Keratinocyte (primary cell): ENCODE measurements around the gene CLEC9A. TPM values are rescaled to one million over a fixed set of nuclear protein-coding genes. Genes with fewer than 3 reads are reported as not detected.
A peak's percentile ranks its signal among the peaks of the same experiment; 100 is the strongest.

ENCODE experiments used
- DNase-seq: peaks from one replicate; pipeline ENCODE4 v3.0.0-alpha.2; 2011; ENCODE audit warnings: low read depth, missing footprints, low spot score
- FAIRE-seq: peaks from 2 replicates; lab custom pipeline; 2011; peaks lifted over from hg19 to GRCh38; lab: Jason Lieb, UNC
- H2AFZ ChIP-seq: 2 replicates; pipeline ENCODE4 v1.6.0; 2012; ENCODE audit warnings: low read length, control low read depth, inconsistent platforms; ENCODE audit not compliant: control insufficient read depth
- H3K27ac ChIP-seq: 2 replicates; pipeline ENCODE4 v1.5.1; 2011; ENCODE audit warnings: low read length; ENCODE audit not compliant: control insufficient read depth, insufficient read depth
- H3K27me3 ChIP-seq: 3 replicates; pipeline ENCODE4 v1.6.0; 2011; ENCODE audit warnings: low read length; ENCODE audit not compliant: control insufficient read depth, insufficient read depth; ENCODE audit errors: extremely low read depth
- H3K36me3 ChIP-seq, 2 experiments: 2 replicates in 1 of 2; 3 replicates in 1 of 2; pipeline ENCODE4 v1.5.1; 2011; ENCODE audit warnings: low read length in 2 of 2, mild to moderate bottlenecking in 1 of 2; ENCODE audit not compliant: control insufficient read depth in 2 of 2, insufficient read depth in 2 of 2; ENCODE audit errors: extremely low read depth in 1 of 2
- H3K4me1 ChIP-seq: 3 replicates; pipeline ENCODE4 v1.5.1; 2011; ENCODE audit warnings: low read length; ENCODE audit not compliant: control insufficient read depth, insufficient read depth; ENCODE audit errors: extremely low read depth
- H3K4me2 ChIP-seq: 3 replicates; pipeline ENCODE4 v1.6.0; 2011; ENCODE audit warnings: low read depth, low read length; ENCODE audit not compliant: control insufficient read depth, insufficient read depth; ENCODE audit errors: extremely low read depth
- H3K4me3 ChIP-seq, 3 experiments: fragments of 200-600 bp in 1 of 3; sonication (generic) in 1 of 3; 2 replicates in 2 of 3; 3 replicates in 1 of 3; pipeline ENCODE4 v1.5.1; 2011 to 2016; ENCODE audit warnings: low read length in 3 of 3, mild to moderate bottlenecking in 3 of 3, control low read depth in 2 of 3, inconsistent platforms in 1 of 3, low read depth in 1 of 3, mixed read lengths in 1 of 3, mixed run types in 1 of 3, moderate library complexity in 1 of 3; ENCODE audit not compliant: control insufficient read depth in 2 of 3, insufficient read depth in 2 of 3; ENCODE audit errors: extremely low read depth in 1 of 3
- H3K79me2 ChIP-seq: 2 replicates; pipeline ENCODE4 v1.6.0; 2012; ENCODE audit warnings: low read length; ENCODE audit not compliant: control insufficient read depth, insufficient read depth
- H3K9ac ChIP-seq: 3 replicates; pipeline ENCODE4 v1.6.0; 2011; ENCODE audit warnings: low read length; ENCODE audit not compliant: control insufficient read depth, insufficient read depth; ENCODE audit errors: extremely low read depth
- H3K9me1 ChIP-seq: 3 replicates; pipeline ENCODE4 v1.6.0; 2011; ENCODE audit warnings: low read length; ENCODE audit not compliant: control insufficient read depth, insufficient read depth; ENCODE audit errors: extremely low read depth
- H3K9me3 ChIP-seq: 2 replicates; pipeline ENCODE4 v1.5.1; 2012; ENCODE audit warnings: low read depth, low read length; ENCODE audit not compliant: control insufficient read depth
- H4K20me1 ChIP-seq: 3 replicates; pipeline ENCODE4 v1.6.0; 2011; ENCODE audit warnings: low read length; ENCODE audit not compliant: control insufficient read depth, insufficient read depth; ENCODE audit errors: extremely low read depth
- EZH2 ChIP-seq: IDR thresholded peaks from one replicate; pipeline ENCODE4 v1.6.1; 2012; ENCODE audit warnings: inconsistent platforms, mild to moderate bottlenecking, low read length, moderate library complexity
- dilution Hi-C: fragments of 300-500 bp; cut with MboI; formaldehyde crosslinking; loops from one replicate; pipeline ENCODE4 v1.7.0; 2020; ENCODE audit warnings: low sequenced_read_pairs; ENCODE audit not compliant: extremely low pct_ligation_motif_present
- polyA plus RNA-seq, 5 experiments: library from polyadenylated mRNA; depleted of rRNA in 3 of 5; stranded (reverse) in 3 of 5; stranded (forward) in 1 of 5; unstranded in 1 of 5; fragments of >200 nt; gene quantifications; 1 replicate in 1 of 5; 2 replicates in 3 of 5; 3 replicates in 1 of 5; pipeline versions ENCODE4 v1.2.1 to v1.2.3, GENCODE V29; 2011 to 2012; ENCODE audit warnings: missing spikeins in 2 of 5, low read depth in 1 of 5, low replicate concordance in 1 of 5
- TF ChIP-seq, protein P1 (sequence below), 3 experiments: IDR thresholded peaks in 1 of 3; conservative IDR thresholded peaks in 1 of 3; optimal IDR thresholded peaks in 1 of 3; 2 replicates in 2 of 3; 3 replicates in 1 of 3; pipeline versions ENCODE3 to v1.5.1; 2011; ENCODE audit warnings: low read length in 3 of 3, mild to moderate bottlenecking in 3 of 3, moderate library complexity in 2 of 3, control low read depth in 1 of 3, inconsistent platforms in 1 of 3; ENCODE audit not compliant: insufficient read depth in 2 of 3; ENCODE audit errors: extremely low read depth in 1 of 3

The CLEC9A gene
- polyA plus RNA-seq, 1 donor (not counting 4 experiments of a cell fraction or from before 2014, with no cell fraction given) = not detected

DNA sequence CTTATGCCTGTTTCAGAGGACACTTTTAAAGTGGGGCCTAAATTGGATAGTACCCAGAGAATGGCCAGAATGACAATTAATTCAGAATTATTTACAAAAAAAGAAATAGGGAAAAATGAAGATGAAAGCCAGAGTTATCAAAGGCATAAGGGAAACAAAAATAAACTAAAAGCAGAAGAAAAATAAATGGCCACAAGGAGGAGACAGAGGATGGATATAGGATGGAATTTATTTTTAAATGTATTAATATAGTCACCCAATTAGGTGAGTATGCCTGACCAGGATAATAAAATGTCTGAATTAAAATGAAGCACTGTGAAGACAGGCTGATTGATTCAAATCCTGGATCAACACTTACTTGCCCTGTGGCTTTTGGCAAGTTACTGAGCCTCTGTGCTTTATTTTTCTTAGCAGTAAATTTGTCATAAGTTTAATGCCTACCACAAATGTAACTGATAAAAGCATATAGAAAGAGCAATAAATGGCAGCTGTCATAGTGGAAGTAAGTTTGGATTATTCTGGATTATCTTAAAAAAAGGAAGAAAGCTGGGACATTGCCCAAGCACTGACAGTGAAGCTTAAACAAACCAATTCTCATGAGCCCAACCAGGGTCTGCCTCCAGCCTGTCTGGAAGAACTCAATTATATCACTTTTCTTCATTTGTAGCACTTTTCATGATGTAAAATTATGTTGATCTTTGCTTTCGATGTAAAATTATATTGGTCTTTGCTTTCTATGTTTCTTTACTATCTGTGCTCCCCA is 3.5 kb downstream of the CLEC9A start:
- Histone ChIP-seq H3K4me1 (peaks cover 6% of the 10 kb centered on the region), H3K9ac (no peak overlapping the region), H3K27ac (no peak overlapping the region), H3K4me3 (no peak overlapping the region), H4K20me1 (no peaks in the 10 kb centered on the region), H2AFZ (no peak overlapping the region), H3K79me2 (no peaks in the 10 kb centered on the region), H3K4me2 (no peak overlapping the region), H3K9me1 (no peaks in the 10 kb centered on the region), H3K36me3 (no peaks in the 10 kb centered on the region), H3K9me3 (no peaks in the 10 kb centered on the region), H3K27me3 (no peaks in the 10 kb centered on the region)
- dilution Hi-C loops = no loop called here
- no peak for FAIRE-seq
- DNase-seq = no peak
- TF ChIP-seq, protein P1, sequence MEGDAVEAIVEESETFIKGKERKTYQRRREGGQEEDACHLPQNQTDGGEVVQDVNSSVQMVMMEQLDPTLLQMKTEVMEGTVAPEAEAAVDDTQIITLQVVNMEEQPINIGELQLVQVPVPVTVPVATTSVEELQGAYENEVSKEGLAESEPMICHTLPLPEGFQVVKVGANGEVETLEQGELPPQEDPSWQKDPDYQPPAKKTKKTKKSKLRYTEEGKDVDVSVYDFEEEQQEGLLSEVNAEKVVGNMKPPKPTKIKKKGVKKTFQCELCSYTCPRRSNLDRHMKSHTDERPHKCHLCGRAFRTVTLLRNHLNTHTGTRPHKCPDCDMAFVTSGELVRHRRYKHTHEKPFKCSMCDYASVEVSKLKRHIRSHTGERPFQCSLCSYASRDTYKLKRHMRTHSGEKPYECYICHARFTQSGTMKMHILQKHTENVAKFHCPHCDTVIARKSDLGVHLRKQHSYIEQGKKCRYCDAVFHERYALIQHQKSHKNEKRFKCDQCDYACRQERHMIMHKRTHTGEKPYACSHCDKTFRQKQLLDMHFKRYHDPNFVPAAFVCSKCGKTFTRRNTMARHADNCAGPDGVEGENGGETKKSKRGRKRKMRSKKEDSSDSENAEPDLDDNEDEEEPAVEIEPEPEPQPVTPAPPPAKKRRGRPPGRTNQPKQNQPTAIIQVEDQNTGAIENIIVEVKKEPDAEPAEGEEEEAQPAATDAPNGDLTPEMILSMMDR (optimal IDR thresholded peaks at IDR 0.05 in 1 of 3, IDR thresholded peaks at IDR 0.05 in 1 of 3, conservative IDR thresholded peaks at IDR 0.05 in 1 of 3; ENCODE audit: extremely low read depth in 1 of 3, insufficient read depth in 2 of 3, low read length in 3 of 3) = peak in 1 of 3 experiments; percentile 21
- TF ChIP-seq EZH2 = no peak

DNA sequence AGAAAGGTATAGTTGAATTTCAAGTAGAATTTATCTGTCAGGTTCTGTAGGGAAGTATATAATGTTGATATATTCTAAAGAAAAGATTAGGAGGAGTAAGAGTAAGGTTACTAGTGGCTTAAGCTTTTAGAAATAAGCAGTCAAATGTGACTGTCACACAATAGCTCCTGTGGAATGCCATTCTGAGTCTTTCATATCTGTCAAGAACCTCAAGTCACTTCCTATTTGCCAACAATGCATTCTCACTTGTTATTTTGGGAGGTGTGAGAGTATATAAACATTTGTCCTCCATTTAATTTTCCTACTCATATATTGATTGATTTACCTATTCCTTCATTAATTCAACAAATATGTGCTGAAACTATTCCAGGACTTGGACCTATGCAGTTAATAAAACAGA is 11.7 kb downstream of the CLEC9A start:
- H3K4me3 ChIP-seq = no peak overlapping the region
- no peak for DNase-seq

More for the DNA sequence above, 11.7 kb downstream of the CLEC9A start:
- dilution Hi-C loops = no loop called here
- no peak overlapping the region for H3K27ac ChIP-seq
- H3K9me3 ChIP-seq = no peaks in the 10 kb centered on the region
- no peaks in the 10 kb centered on the region for H4K20me1 ChIP-seq
- no peaks in the 10 kb centered on the region for H3K27me3 ChIP-seq
- no peak for FAIRE-seq
- no peaks in the 10 kb centered on the region for H3K4me1 ChIP-seq
- no peak overlapping the region for H3K9ac ChIP-seq
- no peaks in the 10 kb centered on the region for H3K36me3 ChIP-seq
- H2AFZ ChIP-seq = no peak overlapping the region
- H3K79me2 ChIP-seq = no peaks in the 10 kb centered on the region
- H3K4me2 ChIP-seq = no peak overlapping the region
- TF ChIP-seq, protein P1 (optimal IDR thresholded peaks at IDR 0.05 in 1 of 3, IDR thresholded peaks at IDR 0.05 in 1 of 3, conservative IDR thresholded peaks at IDR 0.05 in 1 of 3; ENCODE audit: extremely low read depth in 1 of 3, insufficient read depth in 2 of 3, low read length in 3 of 3) = no peak
- no peak for TF ChIP-seq EZH2
- no peaks in the 10 kb centered on the region for H3K9me1 ChIP-seq
